ENCODE results near the gene PRDM11.
"Not testable (repeated sequence)": the region's sequence is repeated elsewhere in the genome, so short reads cannot be mapped to it uniquely, and the experiment has no call there.

Gene PRDM11

DNA sequence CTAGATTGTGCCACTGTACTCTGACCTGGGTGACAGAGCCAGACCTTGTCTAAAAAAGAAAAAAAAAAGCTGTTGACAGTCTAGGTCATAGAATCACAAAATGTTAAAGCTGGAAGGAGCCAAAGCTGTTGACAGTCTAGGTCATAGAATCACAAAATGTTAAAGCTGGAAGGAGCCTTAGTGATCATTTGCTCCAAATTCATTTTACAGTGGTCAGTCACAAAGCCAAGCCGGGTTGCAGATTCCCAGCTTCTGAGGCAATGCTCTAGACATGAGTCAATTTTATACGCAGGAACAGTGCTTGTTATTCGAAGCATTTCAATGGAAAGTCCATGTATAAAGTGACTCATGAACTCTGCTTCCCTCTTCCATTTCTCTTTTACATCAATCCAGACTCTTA, 92.3 kb downstream of the PRDM11 start:
- DNase-seq = no peak

DNA sequence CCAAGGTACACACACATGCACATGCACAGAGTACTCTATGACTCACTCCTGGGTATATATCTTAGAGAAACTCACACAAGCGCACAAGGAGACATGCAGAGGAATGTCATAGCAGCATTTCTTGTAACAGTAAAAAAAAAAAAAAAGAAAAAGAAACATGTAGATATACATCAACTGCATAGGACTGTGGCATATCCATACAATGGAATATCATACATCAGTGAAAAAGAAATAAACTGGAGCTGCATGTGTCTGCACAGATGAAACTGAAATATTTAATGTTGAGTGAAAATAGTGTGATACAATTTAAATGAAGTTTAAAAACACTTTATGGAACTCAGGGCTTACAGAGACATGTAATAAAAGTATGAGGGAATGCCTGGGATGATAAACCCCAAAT, 93.3 kb downstream of the PRDM11 start:
- DNase-seq = no peak

DNA sequence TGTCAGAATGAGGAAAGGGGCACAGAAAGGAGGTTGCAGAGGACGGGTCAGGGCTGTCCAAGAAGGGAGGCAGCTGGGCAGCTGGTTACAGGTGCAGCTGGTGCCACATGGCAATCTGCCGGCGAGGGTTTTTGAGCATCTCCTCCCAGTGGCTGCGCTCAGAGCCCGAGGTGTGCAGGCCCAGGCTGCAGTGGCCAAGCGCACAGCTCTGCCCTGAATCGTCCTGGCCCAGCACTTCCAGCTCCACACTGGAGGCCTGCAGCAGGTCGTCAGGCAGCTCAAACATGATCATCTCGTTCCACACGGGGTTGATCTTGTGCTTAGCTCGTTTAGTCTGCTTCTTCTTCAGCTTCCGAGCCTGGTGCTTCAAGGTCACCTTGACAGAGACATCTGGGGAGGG, 97.5 kb downstream of the PRDM11 start:
- no peak for DNase-seq

DNA sequence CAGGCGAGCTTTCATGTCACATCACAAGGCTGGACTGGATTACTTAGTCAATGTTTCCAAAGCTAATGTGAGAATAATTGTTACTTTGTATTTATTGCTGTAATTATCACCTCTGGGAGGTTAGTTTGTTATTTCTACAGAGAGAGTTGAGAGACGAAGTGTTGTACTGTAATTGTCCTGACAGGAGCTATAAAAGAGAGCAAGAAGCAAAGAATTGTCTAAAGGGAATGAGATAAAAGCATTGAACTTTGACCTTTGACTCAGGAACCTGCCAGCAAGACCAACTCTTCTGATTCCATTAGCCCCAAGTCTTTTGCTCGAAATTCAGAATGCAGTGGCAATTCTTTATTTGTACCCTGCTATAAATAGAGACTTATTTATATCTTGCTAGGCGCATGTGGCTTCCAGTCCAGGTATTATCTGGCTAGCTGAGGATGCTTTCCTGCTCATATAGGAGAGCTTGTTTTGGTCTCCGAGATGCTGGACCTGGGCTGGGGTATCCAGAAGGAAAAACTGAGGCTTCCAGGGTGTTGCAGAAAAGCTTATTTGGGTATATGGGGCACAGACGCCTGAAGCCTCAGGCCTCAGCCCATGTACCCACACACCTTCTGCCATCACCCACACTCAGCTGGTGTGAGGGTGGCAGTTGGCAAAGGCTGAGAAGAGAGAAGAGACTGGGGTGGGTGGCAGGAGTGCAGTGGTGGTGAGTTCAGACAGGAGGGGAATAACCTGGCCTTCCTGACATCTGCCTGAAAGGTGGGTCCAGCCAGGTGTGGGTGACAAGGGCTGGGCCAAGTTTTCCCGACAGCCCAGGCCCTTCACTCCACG, 99.0 kb downstream of the PRDM11 start:
- DNase-seq = no peak

DNA sequence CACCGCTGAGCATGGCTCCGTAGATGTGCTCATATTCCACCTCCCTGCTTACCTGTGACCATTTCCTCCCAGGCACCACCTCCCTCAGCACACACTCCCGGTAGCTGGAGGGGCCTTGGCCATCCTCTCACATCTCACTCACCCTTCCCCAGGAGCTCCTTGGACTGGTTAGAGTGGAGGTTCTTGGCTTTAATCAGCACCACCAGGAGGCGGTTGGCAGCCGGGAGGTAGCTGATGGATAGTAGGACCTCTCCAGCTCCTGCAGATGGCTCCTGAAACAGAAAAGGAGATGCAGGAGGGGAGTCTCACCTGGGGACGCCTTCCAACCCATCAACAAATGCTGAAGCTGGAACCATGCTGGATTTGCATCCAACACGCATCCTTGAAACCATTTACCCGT, 99.8 kb downstream of the PRDM11 start:
- DNase-seq = no peak

DNA sequence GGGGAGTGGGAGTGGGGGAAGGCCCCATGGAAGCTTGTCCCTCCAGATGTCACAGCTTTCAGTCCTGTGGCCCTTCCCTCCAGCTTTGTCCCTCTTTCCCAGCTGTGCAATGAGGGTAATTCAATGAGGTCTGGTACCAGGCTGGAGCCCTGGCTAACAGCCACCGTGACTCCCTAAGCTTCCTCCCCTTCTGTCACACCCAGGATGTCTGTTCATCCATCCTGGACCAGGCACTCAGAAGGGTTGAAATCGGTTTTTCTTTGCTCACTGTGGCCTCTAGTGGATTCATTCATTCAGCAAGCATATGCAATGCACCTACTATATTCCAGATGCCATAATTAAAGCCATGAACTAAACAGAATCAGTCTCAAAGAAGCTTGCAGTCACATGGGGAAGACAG, 101.0 kb downstream of the PRDM11 start:
- no peak for DNase-seq

DNA sequence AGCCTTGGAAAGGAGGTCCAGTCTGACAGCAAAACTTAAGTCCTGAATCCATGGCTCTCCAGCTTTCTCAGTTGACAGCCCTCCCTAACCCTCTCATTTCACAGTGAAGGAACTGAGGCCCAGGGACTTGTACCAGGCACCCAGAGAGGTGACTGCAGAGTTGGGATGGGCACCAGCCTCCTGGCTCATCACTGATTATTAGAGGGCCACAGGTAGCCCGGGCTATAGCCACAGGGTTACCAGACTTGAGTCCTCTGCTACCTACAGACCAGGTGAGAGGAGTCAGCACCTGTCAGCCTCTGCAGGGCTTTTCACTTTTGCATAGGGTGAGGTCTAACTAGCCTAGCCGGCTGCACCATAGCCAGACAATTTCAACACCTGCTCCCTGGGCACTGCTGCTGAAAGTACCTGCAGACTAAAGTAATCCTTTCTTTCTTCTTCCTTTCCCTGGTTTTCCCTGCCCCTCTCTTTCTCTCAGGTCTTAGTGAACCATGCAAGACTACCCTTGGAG, 102.1 kb downstream of the PRDM11 start:
- DNase-seq = no peak

DNA sequence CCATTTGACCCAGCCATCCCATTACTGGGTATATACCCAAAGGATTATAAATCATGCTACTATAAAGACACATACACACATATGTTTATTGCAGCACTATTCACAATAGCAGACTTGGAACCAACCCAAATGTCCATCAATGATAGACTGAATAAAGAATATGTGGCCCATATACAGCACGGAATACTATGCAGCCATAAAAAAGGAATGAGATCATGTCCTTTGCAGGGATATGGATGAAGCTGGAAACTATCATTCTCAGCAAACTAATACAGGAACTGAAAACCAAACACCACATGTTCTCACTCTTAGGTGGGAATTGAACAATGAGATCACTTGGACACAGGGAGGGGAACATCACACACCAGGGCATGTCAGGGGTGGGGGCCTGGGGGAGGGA, 102.9 kb downstream of the PRDM11 start:
- DNase-seq = not testable (repeated sequence)

DNA sequence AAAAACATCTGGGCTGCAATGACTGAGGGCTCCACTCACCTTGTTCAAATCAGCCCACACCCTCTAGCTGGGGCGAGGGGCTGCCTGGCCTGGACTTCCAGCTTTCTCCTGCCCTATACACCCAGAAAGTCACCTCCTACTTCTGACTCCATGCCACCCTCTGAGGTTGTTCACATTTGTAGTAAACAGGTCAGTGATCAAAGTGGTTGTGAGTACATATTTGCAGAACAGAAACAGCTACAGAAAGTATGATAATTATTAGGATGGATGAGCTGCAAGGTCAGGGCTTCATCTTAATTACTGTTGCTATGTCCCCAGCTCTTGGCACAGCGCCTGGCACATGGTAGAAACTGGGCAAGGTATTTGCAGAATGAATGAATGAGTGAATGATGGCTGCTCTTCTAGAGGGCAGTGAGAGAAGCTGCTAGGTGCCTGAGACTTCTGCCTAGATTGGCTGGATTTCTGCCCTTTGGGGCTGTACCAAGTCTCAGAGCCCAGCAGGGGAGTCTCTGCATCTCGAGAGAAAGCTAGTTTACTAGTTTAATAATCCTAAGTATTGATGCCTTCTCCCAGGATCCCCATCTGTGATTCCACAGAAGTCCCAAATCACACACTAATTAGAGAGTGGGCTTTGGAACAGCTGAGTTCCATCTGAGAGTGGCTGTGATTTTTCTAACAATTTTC, 103.7 kb downstream of the PRDM11 start:
- no peak for DNase-seq

DNA sequence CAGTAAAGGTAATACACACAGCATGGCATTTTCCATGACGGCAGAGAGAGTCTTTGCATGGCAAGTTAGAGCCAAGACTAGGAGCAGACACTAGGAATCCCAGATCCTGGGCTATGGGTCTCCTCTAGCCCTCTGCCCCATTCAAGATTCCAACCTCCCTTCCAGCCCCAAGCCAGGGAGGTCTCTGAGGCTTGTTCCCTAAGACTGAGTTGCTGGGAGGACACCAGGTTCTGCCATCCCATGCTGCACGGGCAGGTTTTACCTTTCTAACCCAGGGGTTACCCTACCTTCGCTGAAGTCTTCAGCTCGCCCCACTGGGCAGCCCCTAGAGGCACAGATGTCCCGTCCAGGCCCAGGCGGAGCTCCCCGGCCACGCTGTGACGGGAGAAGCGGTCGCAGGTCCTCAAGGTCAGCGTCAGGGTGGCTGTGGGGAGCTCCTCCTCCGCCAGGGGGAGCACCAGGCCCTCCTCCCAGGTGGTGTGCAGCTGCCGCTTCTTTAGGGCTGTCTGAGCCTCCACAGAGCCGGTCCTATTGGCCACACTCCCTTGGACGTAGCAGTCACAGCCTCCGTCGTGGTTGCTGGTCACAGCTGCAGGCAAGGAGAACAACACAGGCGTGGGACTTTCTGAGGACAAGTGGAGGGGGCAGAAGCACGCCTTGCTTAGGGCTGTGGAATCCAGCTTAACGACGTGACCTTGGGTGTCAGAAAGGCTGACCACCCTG, 105.9 kb downstream of the PRDM11 start:
- no peak for DNase-seq

DNA sequence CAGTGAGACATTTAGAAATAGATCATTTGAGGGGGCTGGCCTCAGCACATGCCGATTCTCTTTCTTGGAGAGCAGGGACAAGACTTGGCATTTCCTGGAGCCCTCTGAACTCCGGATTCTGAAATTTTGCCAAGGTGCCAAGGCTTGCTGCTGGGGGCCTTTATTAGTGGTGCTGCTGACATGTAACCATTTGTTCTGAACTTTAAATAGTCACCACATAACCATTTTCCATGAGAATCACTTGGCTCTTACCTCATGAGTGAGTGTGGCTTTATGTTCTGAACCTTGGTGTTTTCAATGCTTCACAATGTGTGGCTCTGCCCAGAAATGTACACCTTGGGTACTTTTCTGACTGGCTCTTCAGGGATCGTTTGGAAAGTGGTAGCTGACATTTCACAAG, 106.4 kb downstream of the PRDM11 start:
- DNase-seq = no peak

DNA sequence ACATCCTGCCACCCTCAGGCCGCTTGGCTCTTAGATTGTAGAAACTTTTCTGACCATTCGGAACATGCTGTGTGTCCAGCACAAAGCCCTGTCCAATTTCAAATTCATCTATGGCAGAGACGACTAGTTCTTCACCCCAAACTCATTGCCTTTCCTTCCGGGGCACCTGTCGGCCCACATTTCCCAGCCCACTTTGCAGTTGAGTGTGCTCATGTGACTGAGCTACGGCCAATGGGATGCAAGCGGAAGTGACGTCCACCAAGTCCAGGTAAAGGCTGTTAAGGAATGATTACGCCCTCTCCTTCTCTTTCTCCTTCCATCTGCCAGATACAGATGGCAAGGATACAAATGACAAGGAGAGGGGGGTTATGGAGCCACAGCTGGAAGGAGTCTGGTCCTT, 107.2 kb downstream of the PRDM11 start:
- no peak for DNase-seq

DNA sequence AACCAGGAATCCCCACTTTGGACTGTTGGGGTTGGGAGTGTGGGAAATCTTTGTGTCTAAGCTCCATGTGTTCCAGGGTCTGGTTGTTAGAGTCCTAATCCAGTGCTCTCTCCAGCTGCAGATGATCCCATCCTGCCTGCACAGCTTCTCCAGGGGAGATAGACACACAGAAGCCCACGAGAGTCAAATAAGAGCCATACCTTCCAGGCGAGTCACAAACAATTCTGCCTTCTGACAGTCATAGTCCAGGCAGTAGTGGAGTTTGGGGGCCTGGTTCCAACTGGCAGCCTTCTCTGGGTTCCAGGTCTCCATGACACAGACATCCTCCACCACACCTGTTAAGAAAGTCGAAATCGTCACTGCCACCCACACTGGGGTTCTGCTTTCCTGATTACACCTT, 107.6 kb downstream of the PRDM11 start:
- no peak for DNase-seq

DNA sequence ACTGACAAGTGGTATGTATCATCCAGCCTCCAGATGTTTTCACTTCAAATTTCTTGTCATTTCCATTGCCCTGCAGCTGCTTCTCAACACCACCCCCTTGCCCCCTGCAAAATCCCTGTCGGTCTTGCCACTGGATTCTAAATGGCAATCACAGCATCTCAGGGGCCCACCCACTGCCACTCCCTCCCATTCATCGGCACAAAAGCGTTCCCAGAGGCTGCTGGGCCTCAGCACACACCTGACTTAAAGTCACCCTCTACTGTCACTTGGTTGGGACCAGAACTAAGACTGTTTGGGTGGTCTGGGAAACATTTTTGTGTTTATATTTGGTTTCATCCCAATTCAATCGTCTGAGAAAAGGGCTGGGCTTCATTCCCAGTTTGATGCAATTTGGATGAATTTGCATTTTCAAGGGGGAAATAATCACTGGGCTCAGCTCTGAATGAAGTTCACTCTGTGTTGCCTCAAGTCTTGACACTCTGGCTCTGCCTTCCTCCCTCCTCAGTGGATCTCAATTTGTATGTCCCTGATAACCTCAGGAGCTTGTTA, 112.6 kb downstream of the PRDM11 start:
- DNase-seq = no peak

DNA sequence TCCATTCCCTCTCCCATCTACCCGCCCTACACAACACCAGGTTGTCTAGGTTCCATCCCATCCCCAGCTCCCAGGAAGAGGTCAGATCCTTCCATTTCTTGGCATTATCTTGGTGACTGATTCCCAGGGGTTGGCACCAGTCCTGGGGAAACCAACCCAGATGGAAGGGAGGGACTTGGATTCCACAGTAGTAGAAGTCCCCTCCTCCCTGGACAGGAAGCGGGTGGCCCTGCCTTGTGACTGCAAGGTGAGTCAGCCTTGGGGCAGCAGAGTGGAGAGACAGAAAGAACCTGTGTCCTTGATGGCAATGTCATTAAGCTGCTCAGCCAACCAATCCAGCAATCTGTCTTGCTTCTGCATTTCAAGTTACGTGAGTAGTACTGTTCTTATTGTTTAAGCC, 113.2 kb downstream of the PRDM11 start:
- no peak for DNase-seq

DNA sequence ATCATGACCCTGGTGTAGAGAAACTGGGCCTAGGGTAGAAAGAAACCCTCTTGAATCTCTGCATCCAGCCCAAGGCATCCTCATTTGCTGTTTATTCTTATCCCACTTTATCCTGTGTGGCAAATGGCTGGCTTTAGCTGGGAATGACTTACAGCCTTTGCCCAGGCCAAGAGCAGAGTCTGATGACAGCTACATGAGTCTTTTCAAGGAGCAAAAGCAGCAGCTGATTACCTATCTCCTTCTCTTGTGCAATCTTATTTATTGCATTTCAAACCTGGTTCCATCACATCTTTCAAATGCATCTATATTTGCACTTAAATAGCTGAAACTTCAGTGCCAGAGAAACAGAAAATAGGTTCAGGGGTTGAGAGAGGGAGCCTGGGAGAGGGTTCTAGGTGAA, 113.6 kb downstream of the PRDM11 start:
- no peak for DNase-seq

DNA sequence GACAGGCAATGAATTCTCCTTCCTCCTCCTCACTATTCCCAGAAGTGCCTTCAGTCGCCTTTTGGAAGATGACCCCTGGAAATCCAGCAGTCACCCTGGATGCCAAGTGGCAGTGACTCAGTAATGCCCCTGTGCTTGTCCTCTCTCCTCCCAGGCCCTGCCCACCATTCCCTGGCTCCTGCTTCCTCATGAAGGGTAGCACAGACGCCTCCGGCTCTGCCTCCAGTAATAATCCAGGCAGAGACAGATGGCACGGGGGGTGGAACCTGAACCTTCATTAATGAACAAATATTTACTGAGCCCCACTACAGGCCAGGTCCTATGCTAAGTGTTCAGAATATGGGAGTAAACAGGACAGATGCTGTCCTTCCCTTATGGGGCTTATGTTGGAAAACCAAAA, 116.5 kb downstream of the PRDM11 start:
- no peak for DNase-seq

DNA sequence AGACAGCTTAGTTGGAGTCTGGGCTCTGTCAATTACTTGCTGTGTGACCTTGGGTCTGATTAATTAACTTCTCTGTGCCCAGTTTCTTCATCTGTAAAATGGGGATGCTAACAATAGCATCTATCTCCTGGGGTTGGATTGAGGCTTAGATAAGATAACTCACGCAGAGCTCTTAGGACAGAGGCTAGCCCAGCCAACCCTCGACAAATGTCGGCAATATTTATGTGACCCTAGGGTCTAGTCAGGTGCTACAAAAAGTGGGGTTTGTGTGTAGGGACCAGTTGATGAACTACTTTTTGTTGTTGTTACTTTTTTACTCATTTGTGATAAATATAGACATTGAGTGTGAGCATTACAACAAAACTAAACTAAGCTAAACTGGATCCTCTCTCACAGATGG, 117.3 kb downstream of the PRDM11 start:
- DNase-seq = no peak

DNA sequence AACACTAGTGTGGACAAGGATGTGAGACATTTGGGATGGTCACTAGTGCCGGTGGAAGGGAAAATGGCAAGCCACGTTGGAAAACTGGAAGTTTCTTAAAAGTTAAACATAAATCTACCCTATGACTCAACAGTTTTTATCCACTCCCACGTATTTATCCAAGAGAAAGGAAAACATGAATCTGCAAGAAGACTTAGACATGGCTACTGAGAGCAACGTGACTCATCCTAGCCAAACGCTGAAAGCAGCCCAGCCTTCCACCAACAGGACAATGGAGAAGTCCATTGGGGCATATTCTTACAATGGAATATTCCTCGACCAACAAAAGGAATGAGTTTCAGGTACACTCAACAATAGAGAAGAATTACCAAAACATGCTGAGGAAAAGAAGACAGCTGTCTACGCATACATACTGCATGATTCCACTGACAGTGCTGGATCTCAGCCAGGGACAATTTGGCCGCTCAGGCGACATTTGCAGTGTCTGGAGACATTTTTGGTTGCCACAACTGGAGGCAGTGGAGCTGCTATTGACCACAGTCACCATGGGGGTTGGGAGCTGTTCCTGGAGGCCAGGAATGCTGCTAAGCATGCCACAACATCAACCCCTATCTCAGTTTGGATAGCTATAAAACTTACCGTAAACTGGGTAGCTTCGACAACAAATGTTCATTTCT, 118.5 kb downstream of the PRDM11 start:
- DNase-seq = no peak

DNA sequence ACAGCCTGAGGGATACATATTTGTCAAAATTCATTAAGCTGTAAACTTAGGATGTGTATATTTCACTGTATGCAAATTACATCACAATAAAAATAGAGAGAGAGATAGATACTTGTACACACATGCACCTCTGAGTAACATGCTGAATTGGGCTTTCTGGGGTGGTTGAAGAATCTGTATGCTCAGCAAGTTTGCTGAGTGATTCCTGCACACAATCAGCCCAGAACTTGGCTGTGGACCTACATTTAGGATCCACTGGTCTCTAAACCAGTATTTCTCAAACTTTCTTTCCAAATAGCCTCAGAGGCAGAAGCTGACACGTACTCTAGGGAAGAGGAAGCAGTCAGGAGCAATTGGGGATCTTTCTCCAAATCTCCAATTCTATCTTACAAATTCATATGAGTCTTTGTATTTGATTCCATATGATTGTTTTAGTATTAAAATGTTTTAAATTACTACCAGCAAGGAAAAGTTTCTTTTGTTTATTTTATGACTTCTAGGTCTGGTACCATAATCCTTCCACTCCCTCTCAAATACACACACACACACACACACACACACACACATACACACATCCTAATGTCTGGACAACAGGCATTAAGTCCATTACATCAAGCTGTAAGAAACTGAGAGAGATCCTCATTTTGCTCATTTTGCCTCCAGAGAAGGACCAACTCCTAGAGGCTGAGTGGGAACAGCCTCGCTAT, 119.7 kb downstream of the PRDM11 start:
- DNase-seq = no peak

DNA sequence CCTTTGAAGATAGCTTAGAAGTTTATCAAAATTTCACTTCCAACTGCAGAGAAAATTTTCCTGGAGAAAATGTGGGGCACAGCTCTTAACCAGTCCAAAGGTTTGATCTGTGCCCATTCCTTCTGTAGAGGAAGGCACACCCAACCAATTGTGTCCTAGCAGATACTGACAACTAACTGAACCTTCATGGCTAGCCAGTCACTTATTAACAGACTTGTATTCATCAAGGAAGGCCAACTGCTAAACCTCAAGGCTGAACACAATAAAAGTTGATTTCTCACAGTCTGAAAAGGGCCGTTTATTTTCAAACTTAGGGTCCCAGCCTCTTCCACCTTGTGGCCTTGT, 120.2 kb downstream of the PRDM11 start:
- DNase-seq = no peak

DNA sequence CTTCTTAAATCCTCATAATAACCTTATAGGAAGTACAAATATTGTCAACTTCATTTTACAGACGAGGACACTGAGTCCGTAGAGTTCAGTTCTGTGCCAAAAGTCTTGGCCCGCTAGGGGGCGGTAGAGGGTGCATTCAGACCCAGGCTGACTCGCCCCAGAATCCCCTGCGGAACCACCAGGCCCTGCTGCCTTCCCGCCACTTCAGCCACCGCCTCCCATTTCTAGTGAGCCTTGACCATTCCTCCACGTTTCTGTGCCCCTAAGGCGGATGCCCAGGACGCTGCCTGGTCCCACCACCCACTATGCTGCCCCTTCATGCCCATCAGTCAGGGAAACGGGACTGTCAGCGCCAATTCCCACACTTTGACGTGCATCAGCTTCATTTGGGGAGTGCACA, 120.6 kb downstream of the PRDM11 start:
- no peak for DNase-seq
